Measurements from ENCODE around the gene F5. TPM values are rescaled to one million over a fixed set of nuclear protein-coding genes. Genes with fewer than 3 reads are reported as not detected.

F5 gene
- total RNA-seq, 3 donors from 2014 or later = 69.1 to 151 (median 149) TPM

DNA sequence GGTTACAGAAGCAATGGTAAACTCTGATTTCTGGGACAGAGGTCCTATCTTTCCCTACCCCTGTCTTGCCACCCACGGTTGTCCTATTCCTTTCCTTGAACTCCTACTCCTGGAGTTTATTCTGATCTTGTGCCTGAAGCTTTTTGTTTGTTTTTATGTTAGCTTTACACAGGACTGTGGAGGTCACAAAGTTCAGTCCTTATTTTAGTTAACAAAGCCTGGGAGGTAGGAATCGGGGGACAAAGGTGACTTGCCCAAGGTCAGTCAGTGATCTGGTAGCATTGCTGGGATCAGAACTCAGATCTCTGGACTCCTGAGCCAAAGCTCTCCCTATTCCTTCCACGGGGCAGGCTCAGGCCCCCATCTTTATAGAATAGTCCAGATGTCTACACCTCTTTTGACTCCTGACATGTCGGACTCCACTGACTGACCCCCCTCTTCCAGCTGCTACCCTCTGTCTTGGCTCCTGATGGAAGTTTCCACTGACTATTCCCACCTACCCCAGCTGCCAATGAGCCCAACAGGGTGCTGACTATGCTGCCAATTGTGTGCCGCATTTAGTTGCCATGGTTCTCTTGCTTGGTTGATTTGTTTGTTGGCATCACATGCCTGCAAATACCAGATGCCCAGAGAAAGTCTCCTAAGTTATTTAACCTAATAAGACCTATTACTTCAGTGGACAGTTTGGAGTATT lies 9.9 kb downstream of the F5 start:
- DNase-seq (no peak), ATAC-seq (no peak)
- Mint-ChIP-seq H3K27me3 (ENCODE audit: low read depth) (no peaks in the 10 kb centered on the region), H3K9me3 (no peaks in the 10 kb centered on the region), H3K4me1 (ENCODE audit: low read depth) (peaks cover 19% of the 10 kb centered on the region), H3K36me3 (ENCODE audit: insufficient read depth) (peaks cover 39% of the 10 kb centered on the region), H3K4me3 (no peak overlapping the region)

DNA sequence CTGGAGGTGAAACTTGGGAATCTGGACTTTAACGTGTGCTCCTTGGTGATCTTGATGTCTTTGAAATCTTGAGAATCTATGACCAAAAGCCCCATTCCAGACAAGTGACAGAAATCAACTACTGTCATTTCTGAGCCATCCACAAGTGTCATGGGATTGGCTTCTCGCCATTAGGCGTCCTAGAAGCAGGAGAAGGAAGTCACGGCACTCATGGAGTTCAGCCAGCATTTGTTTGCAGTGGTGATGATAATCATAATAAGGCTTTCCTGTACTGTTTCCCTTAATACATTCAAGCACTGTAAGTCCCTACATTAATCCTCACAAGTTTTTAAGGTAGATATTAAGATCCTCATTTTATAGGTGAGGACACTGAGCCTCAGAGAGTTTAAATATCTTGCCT lies 11.9 kb downstream of the F5 start:
- ATAC-seq (no peak), DNase-seq (no peak)
- Mint-ChIP-seq H3K27me3 (ENCODE audit: low read depth) (no peaks in the 10 kb centered on the region), H3K9me3 (no peaks in the 10 kb centered on the region), H3K4me3 (no peak overlapping the region), H3K4me1 (ENCODE audit: low read depth) (peaks cover 22% of the 10 kb centered on the region), H3K36me3 (ENCODE audit: insufficient read depth) (peaks cover 49% of the 10 kb centered on the region)

- DNase-seq (no peak), ATAC-seq (no peak)
- Mint-ChIP-seq H3K9me3 (no peaks in the 10 kb centered on the region), H3K27me3 (ENCODE audit: low read depth) (no peaks in the 10 kb centered on the region), H3K4me1 (ENCODE audit: low read depth) (peaks cover 22% of the 10 kb centered on the region), H3K36me3 (ENCODE audit: insufficient read depth) (peaks cover 44% of the 10 kb centered on the region), H3K4me3 (no peak overlapping the region)
These were observed 14.1 kb downstream of the F5 start for GRCh38 chr1:169572187-169572586.

GRCh38 chr1:169571450-169571849 lies 14.8 kb downstream of the F5 start:
- Mint-ChIP-seq H3K9me3 (no peaks in the 10 kb centered on the region), H3K27me3 (ENCODE audit: low read depth) (no peaks in the 10 kb centered on the region), H3K36me3 (ENCODE audit: insufficient read depth) (peaks cover 42% of the 10 kb centered on the region), H3K4me1 (ENCODE audit: low read depth) (peaks cover 22% of the 10 kb centered on the region), H3K4me3 (no peak overlapping the region)
- ATAC-seq (no peak), DNase-seq (no peak)

DNA sequence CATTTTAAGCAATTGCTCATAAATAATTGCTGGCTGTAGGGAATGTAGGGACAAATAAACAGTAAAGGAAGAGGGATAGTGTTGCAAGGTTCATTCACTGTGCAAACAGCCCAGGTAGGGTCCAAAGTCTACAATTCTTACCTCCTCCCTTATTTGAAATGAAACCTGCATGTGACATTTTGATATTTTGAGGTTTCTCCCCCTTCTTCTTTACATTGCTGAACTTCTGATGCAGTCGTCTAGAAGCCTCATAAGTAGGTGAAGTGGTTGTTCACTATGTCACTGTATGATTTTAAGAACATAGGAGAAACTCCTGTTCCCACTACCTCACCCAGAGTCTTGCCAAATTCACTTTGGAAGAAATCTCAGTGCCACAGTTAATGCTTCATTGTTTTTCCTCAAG lies 16.1 kb downstream of the F5 start:
- no peaks in the 10 kb centered on the region for H3K9me3 Mint-ChIP-seq
- peaks cover 31% of the 10 kb centered on the region for H3K4me1 Mint-ChIP-seq (ENCODE audit: low read depth)
- ATAC-seq (no peak), DNase-seq (no peak)
- H3K4me3 Mint-ChIP-seq = no peak overlapping the region
- H3K27me3 Mint-ChIP-seq (ENCODE audit: low read depth) = no peaks in the 10 kb centered on the region
- peaks cover 43% of the 10 kb centered on the region for H3K36me3 Mint-ChIP-seq (ENCODE audit: insufficient read depth)

- H3K27me3 Mint-ChIP-seq (ENCODE audit: low read depth) = no peaks in the 10 kb centered on the region
- H3K9me3 Mint-ChIP-seq = peaks cover 7% of the 10 kb centered on the region
- DNase-seq = no peak
- H3K4me3 Mint-ChIP-seq = no peak overlapping the region
- no peak for ATAC-seq
- peaks cover 36% of the 10 kb centered on the region for H3K4me1 Mint-ChIP-seq (ENCODE audit: low read depth)
- peaks cover 50% of the 10 kb centered on the region for H3K36me3 Mint-ChIP-seq (ENCODE audit: insufficient read depth)
These were observed 17.8 kb downstream of the F5 start for GRCh38 chr1:169568497-169568896.

DNA sequence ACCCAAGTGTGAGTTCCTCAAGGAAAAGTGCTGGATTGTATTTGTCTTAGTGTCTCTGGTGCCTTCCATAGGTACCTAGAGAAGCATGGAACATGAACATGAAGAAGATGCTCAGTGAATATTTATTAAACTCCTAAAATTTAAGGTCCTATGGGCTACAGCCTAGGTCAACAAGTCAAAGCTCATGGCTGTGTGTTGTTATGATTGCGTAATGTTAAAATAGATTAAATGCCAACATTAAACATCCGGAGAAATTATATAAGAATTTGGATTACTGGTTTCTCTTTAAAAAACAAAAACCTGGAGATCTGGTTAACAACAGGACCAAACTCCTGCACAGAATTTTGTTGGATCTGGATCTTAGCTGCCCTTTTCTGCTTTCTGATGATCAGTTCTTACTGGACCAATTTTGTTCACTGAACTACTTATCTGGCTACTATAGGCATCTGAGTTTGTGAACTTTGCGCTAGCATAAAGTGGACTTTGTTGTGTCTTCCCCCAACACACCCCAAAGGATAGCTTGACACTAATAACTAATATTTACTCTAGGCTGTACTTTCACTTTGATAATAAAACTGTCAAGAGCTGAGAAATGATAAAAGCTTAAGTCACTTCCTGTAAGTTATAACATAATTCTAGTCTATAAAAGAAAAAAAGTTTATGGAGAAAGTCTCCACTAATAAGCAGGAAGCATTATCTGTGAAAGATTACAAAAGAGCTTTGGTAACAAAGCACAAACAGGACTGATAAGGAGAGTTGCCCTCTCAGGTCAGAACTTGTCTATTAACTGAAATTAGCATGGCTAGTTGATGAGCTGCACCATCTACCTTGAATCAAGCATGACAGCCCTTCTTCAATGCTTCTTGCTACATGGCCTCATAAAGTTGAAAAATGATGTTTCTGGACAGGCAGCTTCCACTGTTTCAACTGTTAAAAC lies 20.7 kb downstream of the F5 start:
- H3K4me3 Mint-ChIP-seq = no peak overlapping the region
- peaks cover 16% of the 10 kb centered on the region for H3K4me1 Mint-ChIP-seq (ENCODE audit: low read depth)
- peaks cover 14% of the 10 kb centered on the region for H3K9me3 Mint-ChIP-seq
- DNase-seq (no peak), ATAC-seq (no peak)
- H3K36me3 Mint-ChIP-seq (ENCODE audit: insufficient read depth) = peaks cover 36% of the 10 kb centered on the region
- H3K27me3 Mint-ChIP-seq (ENCODE audit: low read depth) = no peaks in the 10 kb centered on the region

GRCh38 chr1:169563650-169564049 lies 22.6 kb downstream of the F5 start:
- Mint-ChIP-seq H3K4me3 (no peak overlapping the region), H3K27me3 (ENCODE audit: low read depth) (no peaks in the 10 kb centered on the region), H3K4me1 (ENCODE audit: low read depth) (peaks cover 16% of the 10 kb centered on the region), H3K9me3 (peaks cover 14% of the 10 kb centered on the region), H3K36me3 (ENCODE audit: insufficient read depth) (peaks cover 43% of the 10 kb centered on the region)
- no peak for ATAC-seq
- no peak for DNase-seq

DNA sequence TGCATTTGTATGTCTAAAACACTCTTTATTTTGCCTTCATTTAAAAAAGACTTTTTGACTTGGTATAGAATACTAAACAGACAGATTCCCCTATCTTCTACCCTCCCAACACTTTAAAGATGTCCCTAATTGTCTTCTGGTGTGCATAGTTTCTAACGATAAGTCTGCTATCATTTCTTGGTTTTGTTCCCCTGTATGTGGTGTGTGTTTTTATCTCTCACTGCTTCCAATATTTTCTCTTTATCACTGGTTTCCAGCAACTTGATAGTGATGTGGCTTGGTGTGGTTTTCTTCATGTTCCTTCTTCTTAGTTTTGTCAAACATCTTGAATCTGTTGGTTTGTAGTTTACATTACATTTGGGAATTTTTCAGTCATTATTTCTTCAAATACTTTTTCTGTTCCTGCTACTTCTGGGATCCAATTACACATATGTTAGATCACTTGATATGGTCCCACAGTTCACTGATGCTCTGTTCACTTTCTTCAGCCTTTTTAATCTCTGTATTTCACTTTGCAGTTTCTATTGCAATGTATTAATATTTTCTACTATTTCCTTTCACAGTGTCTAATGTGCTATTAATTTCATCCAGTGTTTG lies 23.2 kb downstream of the F5 start:
- ATAC-seq = no peak
- DNase-seq = no peak
- Mint-ChIP-seq H3K9me3 (peaks cover 14% of the 10 kb centered on the region), H3K27me3 (ENCODE audit: low read depth) (no peaks in the 10 kb centered on the region), H3K4me1 (ENCODE audit: low read depth) (peaks cover 16% of the 10 kb centered on the region), H3K4me3 (no peak overlapping the region), H3K36me3 (ENCODE audit: insufficient read depth) (peaks cover 47% of the 10 kb centered on the region)

DNA sequence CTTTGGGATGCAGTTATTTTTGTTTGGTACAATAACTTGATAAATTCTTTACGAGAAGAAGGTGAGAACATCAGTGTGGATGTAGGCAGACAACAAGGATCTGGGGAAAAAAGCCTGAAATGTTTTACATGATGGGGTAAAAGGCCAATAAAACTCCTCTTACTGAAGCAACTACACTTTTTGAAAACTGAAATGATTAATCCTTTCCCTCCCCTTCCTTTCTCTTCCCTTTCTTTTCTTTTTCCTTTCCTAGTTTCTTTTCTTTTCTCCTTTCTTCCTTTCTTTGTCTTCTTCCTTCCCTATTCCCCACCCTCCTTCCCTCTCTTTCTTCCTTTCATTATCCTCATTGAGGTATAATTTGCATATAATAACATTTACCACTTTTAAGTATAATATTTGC lies 24.6 kb downstream of the F5 start:
- no peak for DNase-seq
- no peak for ATAC-seq
- Mint-ChIP-seq H3K9me3 (peaks cover 14% of the 10 kb centered on the region), H3K27me3 (ENCODE audit: low read depth) (no peaks in the 10 kb centered on the region), H3K4me3 (no peak overlapping the region), H3K36me3 (ENCODE audit: insufficient read depth) (peaks cover 56% of the 10 kb centered on the region), H3K4me1 (ENCODE audit: low read depth) (peaks cover 16% of the 10 kb centered on the region)

GRCh38 chr1:169557131-169557530 lies 29.1 kb downstream of the F5 start:
- ATAC-seq (no peak), DNase-seq (no peak)
- Mint-ChIP-seq H3K27me3 (ENCODE audit: low read depth) (no peaks in the 10 kb centered on the region), H3K9me3 (no peaks in the 10 kb centered on the region), H3K4me1 (ENCODE audit: low read depth) (no peaks in the 10 kb centered on the region), H3K36me3 (ENCODE audit: insufficient read depth) (peaks cover 54% of the 10 kb centered on the region), H3K4me3 (no peak overlapping the region)

- Mint-ChIP-seq H3K4me1 (ENCODE audit: low read depth) (peaks cover 6% of the 10 kb centered on the region), H3K9me3 (no peaks in the 10 kb centered on the region), H3K36me3 (ENCODE audit: insufficient read depth) (peaks cover 53% of the 10 kb centered on the region), H3K4me3 (no peak overlapping the region), H3K27me3 (ENCODE audit: low read depth) (no peaks in the 10 kb centered on the region)
- DNase-seq (no peak), ATAC-seq (peak in 1 of 2 donors; percentile 46)
These were observed 36.0 kb downstream of the F5 start for GRCh38 chr1:169550294-169550693.

DNA sequence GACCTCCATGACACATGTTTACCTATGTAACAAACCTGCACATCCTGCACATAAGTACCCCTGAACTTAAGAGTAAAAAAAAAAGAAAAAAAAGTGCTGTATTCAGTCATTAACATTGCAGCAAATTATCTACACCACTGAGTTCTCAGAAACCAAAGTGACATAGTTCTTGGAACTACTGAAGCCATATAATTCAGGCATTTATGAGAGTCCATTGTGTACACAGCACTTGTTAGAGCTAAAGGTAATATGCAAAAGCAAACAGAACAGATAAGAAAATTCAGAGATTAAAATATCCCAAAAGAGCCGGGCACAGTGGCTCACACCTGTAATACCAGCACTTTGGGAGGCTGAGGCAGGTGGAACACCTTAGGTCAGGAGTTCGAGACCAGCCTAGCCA lies 38.0 kb downstream of the F5 start:
- H3K36me3 Mint-ChIP-seq (ENCODE audit: insufficient read depth) = peaks cover 49% of the 10 kb centered on the region
- ATAC-seq (no peak), DNase-seq (no peak)
- H3K9me3 Mint-ChIP-seq = no peaks in the 10 kb centered on the region
- no peak overlapping the region for H3K4me3 Mint-ChIP-seq
- H3K27me3 Mint-ChIP-seq (ENCODE audit: low read depth) = no peaks in the 10 kb centered on the region
- peaks cover 6% of the 10 kb centered on the region for H3K4me1 Mint-ChIP-seq (ENCODE audit: low read depth)

GRCh38 chr1:169546087-169546995 lies 39.9 kb downstream of the F5 start:
- DNase-seq (peak; percentile 33), ATAC-seq (peak; percentile 72 to 89)
- Mint-ChIP-seq H3K27me3 (ENCODE audit: low read depth) (no peaks in the 10 kb centered on the region), H3K9me3 (no peaks in the 10 kb centered on the region), H3K4me1 (ENCODE audit: low read depth) (peaks cover 6% of the 10 kb centered on the region), H3K36me3 (ENCODE audit: insufficient read depth) (peaks cover 55% of the 10 kb centered on the region), H3K4me3 (no peak overlapping the region)

All from activated T-cell treated with anti-CD3 and anti-CD28 coated beads, Interleukin-2, amount 50 U/mL, for 4 hours (primary cell).